HG02943 (cell line): ENCODE measurements around the gene SEMA4C.

Experiments
- ATAC-seq: cut with Tn5 transposase; IDR thresholded peaks from one replicate; pipeline ENCODE4 v1.9.1; 2021; ENCODE audit warnings: mild to moderate bottlenecking, low read depth, moderate library complexity; ENCODE audit not compliant: unreplicated experiment

SEMA4C gene

GRCh38 chr2:96882230-96882629 lies 12.3 kb upstream of the SEMA4C start:
- ATAC-seq = no peak

- no peak for ATAC-seq
Observed at GRCh38 chr2:96881349-96882195, 11.7 kb upstream of the SEMA4C start.

- ATAC-seq = no peak
Observed at GRCh38 chr2:96880891-96881273, 11.0 kb upstream of the SEMA4C start.

DNA sequence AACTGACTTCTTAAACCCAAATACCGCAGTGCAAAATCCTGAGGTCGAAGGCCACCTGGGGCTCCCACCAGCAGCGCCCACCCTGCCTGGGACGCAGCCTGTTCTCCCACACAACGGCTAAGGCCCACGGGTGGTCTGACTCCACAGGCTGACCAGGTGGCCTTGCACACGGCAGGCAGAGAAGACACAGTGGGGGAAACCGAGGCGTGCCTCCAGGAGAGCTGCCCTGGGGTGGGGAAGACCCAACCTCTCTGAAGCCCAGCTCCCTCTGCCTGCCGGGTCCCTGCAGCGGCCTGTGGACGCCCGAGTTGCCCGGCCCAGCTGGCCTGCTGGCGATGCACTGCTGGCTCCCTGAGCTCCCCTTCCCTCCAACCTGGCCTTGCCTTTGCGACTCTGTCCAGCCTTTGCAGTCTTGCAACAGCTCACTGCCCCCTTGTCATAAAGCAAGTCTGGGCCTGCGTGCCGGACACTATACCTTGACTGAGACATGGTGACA lies 9.7 kb upstream of the SEMA4C start:
- ATAC-seq = no peak

GRCh38 chr2:96878796-96879544 lies 9.1 kb upstream of the SEMA4C start:
- ATAC-seq = no peak

DNA sequence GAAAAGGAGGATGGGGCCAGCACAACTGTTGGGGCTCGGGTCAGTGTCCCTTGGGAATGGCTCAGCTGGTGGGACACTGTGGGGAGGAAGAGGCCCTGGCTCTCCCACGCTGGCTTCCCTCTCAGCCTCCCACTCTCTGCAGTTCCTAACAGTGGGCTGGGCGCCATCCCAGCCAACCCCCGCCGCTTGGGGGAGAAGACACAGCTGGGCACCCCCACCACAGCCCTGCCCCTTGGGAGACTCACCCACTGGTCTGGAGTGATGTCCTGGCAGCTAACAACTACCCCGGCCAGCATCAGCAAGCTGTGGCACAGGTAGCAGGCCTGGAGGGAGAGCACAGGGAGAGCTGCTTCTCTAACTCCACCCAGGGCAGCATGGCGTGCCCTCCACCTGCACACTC lies 8.3 kb upstream of the SEMA4C start:
- ATAC-seq = no peak

GRCh38 chr2:96877631-96878092 lies 7.8 kb upstream of the SEMA4C start:
- no peak for ATAC-seq

DNA sequence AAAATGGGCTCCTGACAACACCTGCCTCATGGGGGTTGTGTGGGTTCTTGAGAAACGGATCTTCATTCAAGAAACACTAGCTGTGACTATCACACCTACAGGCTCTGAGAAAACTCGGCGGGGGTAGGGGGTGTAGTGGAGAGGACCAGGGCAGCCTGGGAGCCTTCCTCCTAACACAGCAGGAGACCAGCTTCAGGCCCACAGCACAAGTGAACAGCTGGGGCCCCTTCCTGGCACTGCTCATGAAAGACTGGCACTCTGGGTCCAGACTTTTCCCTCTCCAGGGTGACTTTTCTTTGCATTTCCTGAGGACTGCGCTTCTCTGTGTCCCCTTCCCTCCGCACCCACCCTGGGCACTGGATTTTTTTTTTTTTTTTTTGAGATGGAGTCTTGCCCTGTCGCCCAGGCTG lies 7.2 kb upstream of the SEMA4C start:
- ATAC-seq = no peak

GRCh38 chr2:96876269-96877041 lies 6.6 kb upstream of the SEMA4C start:
- ATAC-seq = no peak

DNA sequence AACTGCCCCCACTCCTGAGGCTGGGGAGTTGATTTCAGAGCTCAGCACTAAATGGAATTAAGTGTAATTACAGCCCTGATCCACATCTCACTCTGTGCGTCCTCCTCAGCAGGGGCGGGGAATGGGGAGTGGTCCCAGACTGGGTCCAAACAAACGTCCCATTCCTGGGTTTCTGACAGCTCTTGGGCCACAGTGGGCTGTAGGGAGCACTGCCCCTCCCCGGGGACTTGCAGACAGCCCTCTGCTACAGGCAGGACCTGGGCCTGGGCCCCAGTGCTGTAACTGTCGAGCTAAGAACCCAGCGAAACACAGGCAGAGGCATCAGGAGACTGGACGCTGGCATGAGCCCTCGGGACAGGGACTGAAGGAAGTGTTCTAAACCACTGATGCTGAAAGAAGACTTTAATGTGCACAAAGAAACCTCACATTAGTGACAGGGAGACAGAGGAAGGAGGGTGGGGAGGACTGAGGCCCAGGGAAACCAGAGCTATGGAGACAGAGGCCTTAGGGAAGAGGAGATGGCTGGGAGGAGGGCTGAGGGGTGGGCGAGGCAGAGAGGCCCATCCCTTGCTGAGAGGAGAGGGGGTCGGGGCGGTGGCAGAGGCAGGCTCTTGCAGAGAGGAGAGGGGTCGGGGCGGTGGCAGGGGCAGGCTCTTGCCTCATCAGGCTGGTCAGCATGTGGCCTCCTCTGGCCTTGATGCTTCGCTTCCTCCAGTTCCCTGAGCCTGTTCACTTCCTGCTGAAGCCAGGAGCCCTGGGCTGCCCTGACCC lies 5.8 kb upstream of the SEMA4C start:
- no peak for ATAC-seq

DNA sequence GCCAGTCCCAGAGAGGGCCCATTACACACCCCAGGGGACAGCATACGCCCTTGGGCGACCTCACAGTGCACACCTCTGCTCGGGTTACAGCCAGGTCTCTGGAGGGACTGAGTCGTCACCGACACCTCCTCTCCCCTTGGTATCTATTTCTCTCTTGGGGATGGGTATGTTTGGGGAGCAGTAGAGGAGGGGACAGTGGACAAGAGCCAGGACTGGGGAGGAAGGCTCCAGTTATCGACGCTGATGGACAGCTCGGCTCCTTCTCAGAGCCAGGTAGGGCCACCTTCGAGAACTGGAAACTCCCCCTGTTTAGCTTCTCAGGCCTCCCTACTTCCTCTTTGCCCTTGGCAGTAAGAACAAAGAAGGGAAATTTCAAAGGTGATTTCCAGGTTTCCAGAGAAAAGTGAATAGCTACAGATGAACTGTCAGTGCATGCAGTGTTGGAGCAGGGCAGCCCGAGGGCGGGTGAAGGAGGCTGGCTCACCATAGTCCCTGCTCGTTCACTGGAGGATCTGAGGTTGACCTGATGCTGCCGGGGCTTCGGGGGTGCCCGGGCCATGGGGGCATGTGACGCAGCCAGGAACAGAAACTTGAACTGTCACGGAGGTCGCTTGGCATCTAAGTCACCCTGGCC lies 4.4 kb upstream of the SEMA4C start:
- peak; percentile 45 for ATAC-seq

GRCh38 chr2:96873651-96874096 lies 3.8 kb upstream of the SEMA4C start:
- no peak for ATAC-seq

DNA sequence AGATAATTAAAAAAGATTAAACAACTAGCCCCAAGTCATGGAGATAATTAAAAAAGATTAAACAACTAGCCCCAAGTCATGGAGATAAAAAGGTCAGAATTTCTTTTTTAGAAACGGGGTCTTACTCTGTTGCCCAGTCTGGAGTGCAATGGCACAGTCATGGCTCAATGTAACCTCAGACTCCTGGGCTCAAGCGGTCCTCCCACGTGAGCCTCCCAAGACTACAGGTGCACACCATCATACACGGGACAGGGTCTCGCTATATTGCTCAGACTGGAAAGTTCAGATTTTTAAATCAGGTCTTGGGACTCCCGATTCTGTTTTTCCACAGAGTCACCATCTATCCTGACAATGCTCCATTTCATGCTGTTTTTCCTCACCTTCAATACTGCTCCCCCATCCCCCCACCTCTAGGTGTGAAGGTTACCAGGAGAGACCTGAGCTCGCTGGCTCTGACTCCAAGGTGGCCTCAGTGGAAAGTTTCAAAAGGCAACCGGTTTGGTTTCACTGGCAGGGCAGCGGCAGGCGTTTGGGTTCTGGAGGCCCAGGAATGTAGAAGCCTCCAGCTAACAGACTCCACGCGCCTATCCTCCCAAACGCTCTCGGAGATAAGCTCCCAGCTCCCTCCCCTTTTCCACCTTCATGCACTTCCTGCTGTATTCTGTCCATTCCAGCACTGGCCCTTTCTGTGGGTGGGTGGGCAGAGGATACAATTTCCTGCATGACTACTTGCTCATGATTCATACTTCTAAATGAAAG lies 2.9 kb upstream of the SEMA4C start:
- ATAC-seq = no peak

DNA sequence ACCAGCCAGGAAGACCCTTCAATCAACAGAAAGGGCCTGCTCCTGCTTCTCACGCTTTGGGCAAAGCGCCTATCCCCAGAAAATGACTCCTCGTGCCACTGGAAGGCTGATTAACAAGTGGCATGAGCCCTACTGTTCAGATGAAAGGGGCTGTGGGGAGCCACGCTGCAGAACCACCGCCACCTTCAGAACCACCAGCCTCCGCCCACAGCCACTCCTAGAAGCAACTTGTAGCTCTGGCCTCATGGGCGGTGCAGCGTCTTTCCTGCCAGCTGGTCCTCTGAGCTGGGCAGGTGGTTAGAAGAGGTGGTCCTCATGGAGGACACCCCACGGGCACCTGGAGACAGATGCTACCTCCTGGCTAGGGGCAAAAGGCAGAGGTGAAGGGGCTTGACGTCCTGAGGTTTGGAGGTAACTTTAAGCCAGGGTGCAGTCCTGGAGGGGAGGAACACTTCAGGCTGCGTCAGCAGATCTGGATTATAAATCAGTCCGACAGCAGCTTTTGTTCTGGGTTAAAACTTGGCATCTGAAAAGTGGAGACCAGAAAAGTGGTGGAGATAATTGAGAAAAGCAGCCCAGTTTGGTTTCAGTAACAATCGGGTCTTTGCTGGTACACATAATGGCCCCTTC lies 861 bp upstream of the SEMA4C start:
- no peak for ATAC-seq

GRCh38 chr2:96869281-96869821 lies 529 bp downstream of the SEMA4C start:
- no peak for ATAC-seq

GRCh38 chr2:96868555-96869280 lies 1.2 kb downstream of the SEMA4C start:
- ATAC-seq = peak; percentile 47

DNA sequence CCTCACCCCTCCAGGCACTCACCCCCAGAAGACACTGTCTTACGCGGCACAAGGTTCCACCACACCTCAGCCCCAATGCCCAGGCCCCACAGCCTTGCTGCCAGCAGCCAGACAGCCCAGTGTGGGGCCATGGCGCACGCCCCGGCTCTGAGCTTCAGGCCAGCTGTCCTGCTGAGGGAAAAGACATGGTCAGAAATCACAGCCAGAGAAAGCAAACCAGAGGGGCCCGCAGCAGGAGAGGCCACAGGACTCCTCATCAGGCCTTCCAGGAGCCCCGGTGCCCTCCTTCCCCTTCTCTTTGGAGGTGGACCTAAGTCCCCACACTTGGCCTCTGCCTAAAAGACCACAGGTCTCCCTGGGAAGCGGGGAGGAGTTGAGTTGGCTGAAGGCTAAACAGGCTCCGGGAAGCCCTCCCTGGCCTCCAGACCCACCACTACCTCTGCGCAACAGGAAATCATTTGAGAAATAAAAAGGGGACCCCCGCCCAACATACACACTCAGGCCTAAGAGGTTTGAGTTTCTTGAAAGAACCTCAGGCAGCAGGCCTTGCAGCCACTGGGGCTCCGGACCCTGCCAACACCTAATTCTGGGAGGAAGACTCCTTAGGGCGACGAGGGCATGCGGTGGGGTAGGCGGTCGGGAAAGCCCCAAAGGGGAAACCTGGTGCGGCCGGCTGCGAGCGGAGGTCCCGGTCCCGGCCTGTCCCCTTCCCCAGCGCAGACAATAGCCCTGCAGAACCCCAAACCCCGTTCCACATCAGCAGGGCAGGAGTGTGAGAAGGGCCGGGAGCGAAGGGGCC lies 1.9 kb downstream of the SEMA4C start:
- ATAC-seq = no peak
